Measurements from ENCODE around the gene CA6.
"Not testable (repeated sequence)": the region's sequence is repeated elsewhere in the genome, so short reads cannot be mapped to it uniquely, and the experiment has no call there.

Gene CA6

DNA sequence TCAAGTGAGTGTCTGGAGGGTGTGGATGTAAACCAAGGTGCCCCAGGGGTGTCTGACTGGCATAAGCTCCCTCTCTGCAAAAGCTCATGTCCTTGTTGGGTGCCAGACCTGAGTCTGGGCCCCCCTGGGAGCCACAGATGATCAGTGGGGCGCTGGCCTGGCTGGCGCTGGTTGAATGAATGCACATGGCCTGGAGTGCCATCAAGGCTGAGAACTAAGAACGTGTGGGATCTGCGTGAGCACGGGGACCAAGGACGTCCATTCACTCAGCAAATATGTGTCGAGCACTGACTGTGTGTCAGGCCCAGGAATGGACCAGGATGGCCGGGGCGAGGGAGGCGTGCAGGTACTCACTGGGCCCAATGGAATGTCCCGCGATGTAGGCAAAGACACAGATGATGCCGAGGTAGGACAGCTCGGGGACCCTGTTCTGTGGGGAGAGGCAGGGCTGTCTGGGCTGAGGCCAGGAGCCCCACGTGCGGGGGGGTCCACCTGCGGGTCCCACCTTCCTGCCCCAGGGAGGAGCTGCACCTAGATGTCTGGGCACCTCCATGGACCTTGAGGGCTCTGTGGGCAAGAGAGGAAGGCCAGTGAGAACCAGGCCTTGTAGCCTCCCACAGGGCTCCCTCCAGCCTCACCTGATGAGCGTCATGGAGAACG lies 61.4 kb downstream of the CA6 start:
- DNase-seq, result no peak

GRCh38 chr1:9008236-9008635 lies 62.6 kb downstream of the CA6 start:
- DNase-seq, result no peak

DNA sequence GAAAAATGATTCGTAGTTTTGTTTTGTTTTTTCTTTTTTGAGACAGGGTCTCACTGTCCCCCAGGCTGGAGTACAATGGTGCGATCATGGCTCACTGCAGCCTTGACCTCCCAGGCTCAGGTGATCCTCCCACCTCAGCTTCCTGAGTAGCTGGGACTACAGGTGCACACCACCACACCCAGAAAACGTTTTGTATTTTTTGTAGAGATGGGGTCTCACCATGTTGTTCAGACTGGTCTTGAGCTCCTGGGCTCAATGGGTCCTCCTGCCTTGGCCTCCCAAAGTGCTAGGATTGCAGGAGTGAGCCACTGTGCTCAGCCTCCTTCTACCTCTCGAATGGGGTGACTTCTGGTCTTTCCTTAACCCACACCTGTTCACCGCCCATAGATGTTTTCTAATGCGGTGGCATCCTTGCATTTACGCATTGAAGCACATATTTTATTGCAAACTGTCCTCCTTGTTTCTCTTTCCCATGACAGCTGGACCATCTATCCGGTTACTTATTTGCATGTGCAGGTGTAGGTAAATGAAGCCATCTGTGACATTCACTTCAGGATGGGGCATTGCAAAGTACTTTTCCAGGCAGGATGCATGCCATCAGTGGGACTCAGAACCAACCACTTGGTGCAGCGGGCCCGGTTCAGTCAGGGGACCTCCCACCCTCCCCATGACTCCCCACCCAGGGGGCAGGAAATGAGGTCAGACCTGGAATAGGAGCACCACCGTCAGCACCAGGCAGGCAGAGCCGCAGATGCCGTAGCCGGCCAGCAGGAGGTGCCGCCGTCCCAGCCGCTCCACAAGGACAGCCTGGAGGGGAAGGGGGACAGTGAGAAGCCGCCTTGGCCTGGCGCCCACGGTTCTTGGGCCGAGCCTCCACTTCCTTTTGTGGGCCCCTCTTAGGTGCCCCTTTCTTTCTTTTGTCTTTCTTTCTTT lies 64.0 kb downstream of the CA6 start:
- DNase-seq, result peak; percentile 24

DNA sequence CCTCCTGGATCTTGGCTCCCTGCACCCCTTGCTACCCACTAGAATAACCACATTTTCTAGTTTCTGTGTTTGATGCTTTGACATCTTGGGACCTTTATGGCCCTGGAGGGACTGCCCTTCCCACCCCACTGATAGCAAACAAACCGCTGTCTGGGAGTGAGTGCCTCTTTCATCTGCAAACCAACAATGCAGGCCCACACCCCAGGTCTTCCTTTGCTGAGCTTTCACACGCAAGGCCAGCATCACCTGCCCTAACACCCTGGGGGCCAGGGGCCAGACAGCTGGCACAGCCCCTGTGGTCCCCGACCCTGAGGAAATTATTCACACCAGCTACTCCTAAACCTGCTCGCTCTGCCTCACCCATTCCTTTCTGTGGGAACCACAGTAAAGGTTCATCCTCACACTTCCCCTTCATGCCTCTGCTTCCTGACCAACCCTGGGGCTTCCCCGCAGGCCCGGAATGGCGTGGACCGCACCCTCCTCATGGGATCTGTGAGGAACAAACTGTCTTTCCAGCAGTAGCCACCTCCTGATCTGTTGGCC lies 65.2 kb downstream of the CA6 start:
- no peak for DNase-seq

GRCh38 chr1:9013819-9014218 lies 68.2 kb downstream of the CA6 start:
- DNase-seq, result no peak

- no peak for DNase-seq
Measured at GRCh38 chr1:9014475-9015375, 69.1 kb downstream of the CA6 start.

GRCh38 chr1:9016455-9016854 lies 70.8 kb downstream of the CA6 start:
- no peak for DNase-seq

DNA sequence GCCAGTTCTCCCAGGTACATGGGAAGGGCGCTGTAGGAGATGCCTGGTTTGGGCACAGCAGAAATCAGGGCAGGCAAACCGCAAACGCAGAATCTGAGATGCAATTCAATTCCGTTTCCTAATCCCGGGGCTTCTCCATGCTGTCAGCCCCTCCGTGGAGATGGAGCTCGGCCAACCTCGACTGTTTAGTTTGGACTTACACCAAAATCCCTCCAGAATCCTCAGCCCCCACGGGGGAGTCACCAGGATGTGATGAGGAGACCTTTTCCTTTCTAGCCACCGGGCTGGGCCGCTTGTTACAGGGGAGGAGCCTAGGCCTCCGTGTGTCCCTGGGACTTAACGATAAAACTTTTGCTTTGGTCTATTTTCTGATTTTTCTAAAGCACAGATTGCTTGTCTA lies 72.7 kb downstream of the CA6 start:
- DNase-seq, result no peak

- DNase-seq, result no peak
Measured at GRCh38 chr1:9019896-9020295, 74.2 kb downstream of the CA6 start.

DNA sequence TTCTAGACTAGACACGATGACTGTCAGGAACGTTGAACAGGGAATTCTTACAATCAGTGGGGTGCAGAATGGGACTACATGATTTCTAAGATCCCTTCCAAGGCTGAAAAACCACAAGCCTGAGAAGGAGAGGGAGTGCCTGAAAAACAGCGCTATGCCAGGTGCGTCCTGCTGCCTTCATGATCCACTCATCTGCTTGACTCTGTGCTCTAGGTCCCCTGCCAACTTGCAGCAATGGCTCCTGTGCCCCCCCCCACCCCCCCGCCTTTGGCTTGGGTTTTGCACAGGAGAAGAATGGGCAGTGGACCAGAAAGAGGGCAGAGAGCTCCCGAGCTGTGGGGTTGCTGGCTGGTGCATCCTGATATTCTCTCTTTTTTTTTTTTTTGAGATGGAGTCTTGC lies 74.6 kb downstream of the CA6 start:
- DNase-seq, result no peak

GRCh38 chr1:9022026-9022738 lies 76.5 kb downstream of the CA6 start:
- not testable (repeated sequence) for DNase-seq

GRCh38 chr1:9022773-9023172 lies 77.1 kb downstream of the CA6 start:
- no peak for DNase-seq

All from CD4-positive, alpha-beta T cell treated with Interleukin-17A for 4 hours (primary cell).